GM19397 (cell line): ENCODE measurements around the gene SLC4A1AP.

Source experiments
- ATAC-seq: cut with Tn5 transposase; IDR thresholded peaks from one replicate; pipeline ENCODE4 v1.9.1; 2021; ENCODE audit warnings: mild to moderate bottlenecking, moderate library complexity; ENCODE audit not compliant: unreplicated experiment

Gene SLC4A1AP

DNA sequence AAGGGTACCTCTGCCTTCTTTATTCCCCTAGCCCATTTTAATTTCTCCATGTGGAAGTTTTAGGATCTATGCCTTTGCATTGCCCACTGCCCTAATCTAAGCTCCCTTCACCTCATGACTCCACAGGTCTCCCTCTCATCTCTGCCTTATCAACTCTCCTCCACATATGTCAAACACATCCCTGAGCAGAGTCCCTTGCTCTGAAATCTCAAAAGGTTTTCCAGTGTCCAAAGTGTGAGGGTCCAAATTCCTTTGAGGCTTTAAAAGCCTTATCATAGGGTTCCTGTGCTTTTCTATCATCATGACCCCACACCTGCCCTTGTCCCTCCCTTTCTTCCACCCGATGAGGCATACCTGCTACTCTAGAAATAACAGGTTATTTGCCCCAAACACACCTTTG is 38.6 kb downstream of the SLC4A1AP start:
- ATAC-seq: no peak

DNA sequence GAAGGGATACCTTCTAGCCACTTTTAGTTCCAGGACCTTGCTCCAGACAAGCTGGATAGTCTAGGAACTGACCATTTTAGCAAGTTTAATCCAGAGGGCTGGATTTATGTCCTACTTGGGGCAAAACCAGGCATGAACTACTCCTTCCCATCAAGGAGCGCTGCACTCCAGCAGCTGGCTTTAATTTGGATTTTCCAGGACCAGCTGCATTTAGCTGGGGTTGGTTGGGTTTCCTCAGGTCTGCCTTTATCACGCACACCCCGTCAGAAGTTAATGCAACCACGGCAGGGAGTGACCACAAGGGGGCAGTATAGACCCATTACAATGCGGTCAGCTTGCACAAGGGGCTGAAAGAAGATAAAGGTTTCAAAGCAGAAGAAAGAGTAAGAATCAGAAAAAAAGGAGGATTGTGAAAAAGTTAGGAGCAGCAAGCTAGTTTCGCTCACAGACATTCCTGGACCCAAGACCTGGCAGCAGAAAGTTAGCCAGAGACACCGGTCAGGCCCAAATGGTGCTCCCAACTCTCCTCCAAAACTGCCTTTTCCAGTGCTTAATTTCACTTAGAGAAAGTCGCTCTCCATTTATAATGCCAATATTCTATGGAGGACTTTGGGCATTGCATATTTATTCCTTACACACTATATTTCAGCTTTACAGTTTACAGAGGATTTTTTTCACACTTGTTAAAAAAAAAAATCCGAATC is 40.1 kb downstream of the SLC4A1AP start:
- ATAC-seq: no peak

DNA sequence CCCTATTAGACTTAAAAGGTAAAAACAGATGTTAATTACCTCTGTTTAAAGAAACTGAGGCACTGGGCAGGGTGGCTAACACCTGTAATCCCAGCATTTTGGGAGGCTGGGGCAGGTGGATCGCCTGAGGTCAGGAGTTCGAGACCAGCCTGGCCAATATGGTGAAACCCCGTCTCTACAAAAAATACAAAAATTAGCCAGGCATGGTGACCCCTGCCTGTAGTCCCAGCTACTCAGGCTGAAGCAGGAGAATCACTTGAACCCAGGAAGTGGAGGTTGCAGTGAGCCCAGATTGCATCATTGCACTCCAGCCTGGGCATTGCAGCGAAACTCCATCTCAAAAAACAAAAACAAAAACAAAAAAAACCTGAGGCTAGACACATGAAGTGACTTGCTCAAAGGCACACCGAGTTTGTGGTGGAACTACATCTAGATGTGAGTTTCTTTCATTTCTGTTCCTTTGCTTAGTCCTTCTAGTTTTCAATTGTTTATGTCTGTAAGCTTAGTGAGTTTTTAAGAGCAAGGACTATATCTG is 40.7 kb downstream of the SLC4A1AP start:
- no peak for ATAC-seq

DNA sequence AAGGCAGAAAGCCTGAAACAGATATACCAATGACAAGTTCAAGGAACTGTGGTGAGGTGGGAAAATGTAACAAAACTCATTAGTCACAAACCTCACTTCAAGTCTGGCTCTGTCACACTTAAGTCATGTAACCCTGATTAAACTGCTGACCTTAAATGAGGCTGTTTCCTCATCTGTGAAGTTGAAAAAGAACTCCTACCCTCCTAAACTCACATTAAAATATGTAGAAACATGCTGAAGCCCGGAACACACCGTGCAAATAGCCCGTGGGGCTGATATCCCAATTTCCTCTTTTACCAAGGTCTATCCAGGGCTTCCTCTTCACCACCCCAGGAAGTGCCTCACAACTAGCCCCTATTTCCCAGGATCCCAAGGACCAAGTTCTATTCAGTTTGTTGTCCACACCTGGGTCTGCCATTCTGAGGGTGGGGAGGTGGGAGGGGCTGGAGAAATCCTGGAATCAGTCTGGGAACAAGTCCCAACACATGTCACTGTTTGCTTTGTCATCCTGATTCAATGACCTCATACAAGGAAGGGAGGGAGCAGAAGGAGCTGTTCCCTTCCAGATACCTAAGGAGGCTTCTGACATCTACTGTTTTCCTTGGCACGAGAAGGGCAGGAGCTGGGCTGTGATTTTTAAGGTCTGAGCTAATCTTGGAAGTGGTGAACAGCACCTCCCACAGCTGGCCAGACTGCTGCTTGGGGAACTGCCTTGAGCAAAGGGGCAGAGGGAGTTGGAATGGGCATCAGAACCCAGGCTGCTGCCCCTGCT is 42.3 kb downstream of the SLC4A1AP start:
- ATAC-seq: no peak

DNA sequence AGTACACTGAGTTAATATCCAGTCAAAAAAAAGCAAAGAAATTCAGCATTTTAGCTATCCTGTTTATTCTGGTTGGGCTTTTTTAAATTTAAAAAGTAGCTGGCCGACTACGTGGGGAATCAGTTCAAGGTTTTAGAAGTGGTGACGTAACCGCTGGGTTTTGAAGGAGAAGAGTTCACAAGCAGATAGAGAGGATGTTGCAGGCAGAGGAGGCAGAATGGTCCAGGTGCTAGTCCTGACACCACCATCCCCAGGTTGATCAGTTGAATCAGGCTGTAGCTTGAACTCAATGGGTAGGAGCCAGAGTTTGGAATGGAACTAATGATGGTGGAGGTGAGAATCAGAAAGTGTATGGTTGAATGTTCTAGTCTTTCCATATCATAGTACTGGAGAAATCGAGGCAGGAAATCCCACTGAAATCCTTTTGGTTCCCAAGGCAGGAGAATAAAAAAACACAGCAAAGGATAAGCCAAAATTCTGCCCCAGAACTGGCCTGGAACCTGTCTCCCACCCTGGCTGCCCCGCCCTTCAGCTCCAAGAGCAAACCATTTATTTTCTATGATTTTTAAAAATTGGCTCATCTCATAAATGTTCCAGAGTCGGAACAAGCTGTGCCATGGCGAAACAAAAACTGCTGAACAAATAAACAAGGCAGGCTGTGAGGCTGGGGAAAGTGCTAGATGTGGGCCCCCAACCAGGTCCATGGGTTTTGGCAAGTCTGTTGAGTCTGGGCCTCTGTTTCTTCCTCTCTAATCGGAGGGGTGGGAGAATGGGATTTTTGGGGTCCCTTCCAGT is 44.0 kb downstream of the SLC4A1AP start:
- ATAC-seq: no peak

DNA sequence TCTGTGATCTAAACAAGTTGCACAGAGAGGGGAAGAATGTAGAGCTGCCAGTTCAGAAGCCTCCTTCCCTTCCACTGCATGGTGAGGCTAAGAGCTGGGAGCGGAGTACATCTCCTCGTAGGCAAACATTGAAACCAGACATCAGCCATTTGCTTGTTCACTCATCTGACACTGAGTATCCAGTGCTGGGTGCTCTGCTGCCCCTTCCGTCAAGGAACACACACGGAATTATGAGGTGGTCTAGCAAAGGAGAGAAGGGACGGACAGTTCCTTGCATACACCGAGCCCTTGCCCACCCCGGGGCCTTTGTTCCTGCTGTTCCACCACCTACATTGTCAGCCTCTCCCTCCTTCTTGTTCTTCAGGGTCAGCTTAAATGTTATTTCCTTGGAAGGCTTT is 44.6 kb downstream of the SLC4A1AP start:
- no peak for ATAC-seq

DNA sequence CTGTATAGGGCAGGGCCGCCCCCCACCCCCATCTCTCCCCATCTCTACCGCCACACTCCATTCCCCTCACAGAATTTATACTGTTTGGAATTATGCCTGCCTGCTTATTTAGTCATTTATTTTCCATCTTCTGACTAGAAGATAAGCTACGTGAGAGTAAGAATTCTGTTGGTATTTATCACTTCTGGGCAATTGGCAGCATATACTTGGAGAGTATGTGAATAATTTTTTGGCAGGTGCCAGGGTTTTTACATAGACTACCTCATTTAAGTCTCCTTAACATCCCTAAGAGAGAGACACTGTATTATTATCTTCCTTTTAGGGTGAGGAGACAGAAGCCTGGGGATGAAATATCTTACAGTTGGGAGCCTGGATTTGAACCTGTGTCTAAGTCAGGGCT is 45.0 kb downstream of the SLC4A1AP start:
- no peak for ATAC-seq

DNA sequence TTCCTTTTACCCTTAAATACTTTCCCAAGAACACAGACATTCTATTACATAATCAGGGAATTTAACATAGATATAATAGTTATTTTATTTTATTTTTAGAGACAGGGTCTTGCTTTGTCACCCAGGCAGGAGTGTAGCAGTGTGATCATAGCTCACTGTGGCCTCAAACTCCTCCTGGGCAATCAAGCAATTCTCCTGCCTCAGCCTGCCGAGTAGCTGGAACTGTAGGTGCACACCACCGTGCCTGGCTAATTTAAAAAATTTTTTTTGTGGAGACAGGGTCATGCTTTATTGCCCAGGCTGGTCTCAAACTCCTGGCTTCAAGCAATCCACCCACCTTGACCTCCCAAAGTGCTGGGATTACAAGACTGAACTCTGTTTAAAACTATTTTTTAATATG is 45.6 kb downstream of the SLC4A1AP start:
- ATAC-seq: no peak

DNA sequence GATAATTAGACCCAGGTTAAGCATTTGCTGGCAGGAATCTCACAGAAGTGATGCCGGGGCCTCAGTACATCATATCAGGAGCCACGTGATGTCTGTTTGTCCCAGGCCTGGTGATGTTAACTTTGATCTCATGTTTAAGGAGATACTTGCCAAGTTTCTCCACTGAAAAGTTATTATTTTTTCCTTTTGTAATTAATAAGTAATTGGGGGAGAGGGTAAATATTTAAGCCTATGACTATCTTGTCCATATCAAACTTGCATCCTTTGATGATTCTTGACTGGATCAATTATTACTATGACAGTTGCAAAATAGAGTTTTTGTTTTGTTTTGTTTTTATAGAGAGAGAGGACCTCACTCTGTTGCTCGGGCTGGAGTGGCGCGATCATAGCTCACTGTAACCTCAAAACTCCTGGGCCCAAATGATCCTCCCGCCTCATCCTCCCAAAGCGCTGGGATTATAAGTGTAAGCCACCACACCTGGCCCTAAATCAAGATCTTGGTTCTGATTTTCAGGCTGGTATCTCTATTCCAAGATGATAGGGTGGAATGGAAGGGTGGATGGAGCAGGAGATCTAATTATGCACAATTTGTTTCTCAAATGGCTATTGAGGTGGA is 46.4 kb downstream of the SLC4A1AP start:
- ATAC-seq: no peak

DNA sequence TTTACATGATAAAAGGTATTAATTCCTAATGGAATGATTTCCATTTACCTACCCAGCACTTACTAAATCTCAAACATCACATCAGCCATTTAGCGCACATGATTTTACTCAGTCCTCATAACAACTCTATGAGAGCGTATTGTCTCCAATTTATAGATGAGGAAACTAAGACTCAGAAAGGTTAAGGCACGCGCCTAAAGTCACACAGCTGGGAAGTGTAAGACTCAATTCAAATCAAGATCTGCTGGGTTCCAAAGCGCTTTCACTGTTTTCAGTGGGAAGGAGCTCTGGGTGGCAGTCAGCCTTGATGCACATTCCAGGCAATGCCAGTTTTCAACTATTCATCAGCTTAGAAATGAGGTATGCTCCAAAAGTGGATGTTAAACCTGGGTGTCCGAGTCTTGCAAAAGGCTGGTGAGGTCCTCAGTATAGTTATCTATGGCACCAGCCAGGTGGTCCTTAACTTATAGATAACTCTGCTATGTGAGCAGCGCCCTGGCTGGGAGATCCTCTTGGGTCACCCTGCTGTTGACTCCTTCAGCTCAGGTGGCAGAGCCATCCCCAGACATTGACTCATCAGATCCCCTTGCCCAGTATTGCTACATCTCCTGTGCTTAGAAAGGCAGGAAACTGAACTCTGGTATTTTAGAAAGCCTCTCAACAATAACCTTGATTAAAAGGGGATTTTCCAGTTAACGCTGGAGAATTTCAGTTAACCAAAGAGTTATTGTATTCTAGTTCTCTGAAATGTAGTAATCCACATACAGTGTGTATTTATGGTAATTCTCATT is 47.1 kb downstream of the SLC4A1AP start:
- ATAC-seq: no peak

DNA sequence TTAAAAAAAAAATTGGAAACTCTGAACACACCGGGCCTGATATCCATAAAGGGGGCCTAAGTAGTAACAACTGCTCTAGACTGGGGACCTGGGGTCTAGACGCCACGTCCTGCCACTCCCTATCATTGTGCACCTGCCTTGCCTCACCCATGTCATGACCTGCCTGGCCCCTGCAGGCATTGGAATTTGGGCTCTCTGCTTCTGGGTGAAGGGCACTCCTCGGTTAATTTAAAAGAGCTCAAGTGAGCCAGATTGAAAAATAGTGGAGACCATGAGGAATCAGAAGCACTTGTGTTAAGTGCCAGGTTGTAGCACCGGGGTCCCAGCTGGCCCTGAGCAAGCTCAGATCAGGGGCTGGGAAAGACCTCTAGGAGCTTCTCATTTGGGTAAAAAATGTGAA is 48.1 kb downstream of the SLC4A1AP start:
- no peak for ATAC-seq

DNA sequence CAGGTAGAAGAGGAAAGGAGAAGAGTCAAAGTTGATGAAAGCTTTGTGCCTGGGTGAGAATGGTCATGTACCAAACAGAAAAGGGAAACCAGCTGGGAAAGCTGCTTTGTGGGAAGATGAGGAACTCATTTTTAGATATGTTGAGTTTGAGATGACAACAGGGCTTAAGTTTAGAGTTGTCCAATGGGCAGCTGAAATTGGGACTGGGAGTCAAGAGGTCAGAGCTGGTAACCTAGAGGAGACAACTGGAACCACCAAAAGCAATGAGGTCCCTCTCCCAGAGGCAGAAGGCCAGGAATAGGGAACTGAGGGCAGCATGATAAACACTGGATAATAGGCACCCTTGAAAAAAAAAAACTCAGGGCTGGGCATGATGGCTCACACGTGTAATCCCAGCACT is 48.8 kb downstream of the SLC4A1AP start:
- no peak for ATAC-seq

DNA sequence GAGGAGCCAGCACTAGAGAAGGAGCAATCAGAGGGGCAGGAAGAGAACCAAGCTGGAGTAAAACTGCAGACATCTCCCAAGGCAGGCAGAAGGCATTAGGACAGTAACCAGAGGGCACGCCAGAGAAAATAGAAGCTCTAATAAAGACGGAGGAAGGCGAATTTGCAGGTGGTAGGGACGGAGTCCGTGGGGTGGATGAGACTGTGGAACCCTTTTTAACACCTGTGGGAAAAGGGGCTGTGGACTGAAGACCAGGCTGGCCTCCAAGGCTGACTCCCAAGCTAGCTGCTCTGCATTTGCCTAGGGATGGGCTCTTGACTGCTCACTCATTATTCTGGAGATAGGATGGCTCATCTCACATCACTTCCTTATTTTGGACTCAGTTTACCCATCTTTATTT is 49.5 kb downstream of the SLC4A1AP start:
- no peak for ATAC-seq

DNA sequence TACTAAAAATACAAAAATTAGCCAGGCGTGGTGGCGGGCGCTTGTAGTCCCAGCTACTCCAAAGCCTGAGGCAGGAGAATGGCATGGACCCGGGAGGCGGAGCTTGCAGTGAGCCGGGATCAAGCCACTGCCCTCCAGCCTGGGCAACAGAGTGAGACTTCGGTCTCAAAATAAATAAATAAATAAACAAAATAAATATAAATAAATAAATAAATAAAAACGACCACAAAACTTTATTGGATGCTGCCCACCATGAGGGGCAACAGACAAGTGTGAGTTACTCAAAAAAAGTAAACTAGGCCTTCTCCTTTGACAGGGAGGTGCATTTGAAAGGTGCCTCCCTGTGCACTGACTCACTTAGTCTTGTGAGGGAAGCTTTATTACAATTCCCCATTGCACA is 50.4 kb downstream of the SLC4A1AP start:
- ATAC-seq: no peak

DNA sequence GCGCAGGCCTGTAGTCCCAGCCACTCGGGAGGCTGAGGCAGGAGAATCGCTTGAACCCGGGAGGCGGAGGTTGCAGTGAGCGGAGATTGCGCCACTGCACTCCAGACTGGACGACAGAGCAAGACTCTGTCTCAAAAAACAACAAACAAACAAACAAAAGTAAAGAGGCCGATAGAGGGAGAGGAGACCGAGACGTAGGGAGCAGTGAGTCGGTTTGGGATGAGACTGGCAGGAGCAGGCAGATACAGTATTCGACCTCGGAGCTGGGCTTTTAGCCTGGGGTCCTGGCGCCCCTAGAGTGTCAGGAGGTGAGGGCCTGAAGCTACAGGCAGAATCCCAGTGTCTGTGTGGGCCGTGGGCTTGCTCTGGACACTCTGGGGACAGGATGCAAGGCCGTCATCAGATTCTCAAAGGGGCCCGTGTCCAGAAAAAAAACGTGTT is 51.2 kb downstream of the SLC4A1AP start:
- ATAC-seq: no peak

DNA sequence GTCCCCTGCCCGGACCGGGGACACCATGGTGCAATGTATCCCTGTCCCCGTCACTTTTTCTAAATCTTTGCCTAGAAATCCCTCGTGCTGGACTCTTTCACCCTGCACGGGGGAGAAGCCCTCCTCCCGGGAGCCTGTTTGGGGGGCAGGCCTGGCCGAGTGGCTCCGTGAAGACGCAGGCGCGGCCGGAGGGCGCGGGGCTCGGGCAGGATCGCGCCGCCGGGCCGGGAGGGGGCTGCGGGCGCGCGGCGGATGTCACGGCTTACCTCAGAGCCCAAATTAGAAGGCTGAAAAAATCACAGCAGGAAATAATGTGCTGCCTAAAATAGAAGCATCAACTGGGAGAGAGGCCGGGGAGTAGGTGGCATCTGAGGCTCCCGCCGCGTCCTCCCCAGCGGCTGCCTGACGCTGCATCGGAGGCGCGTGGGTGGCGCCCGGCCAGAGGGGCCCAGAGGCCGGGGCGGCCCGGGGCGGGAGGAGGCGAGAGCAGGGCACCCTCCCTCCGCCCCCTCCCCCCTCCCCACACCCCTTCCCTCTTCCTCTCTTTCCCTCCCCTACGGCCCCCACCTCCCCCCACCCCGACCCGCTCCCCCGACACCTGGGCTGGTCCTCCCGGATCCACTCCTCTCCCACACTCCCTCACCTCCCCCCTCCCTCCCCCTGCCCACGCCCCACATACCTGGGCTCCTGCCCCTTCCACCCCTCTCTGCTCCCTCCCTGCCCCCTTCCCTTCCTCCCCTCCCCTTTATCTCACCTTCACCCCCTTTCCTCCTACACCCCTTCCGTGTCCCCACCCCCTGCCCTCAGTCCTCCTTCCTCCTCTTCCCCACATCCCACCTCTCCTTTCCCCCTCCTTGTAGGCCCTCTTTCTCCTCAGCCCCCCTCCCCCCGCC is 51.9 kb downstream of the SLC4A1AP start:
- ATAC-seq: no peak

DNA sequence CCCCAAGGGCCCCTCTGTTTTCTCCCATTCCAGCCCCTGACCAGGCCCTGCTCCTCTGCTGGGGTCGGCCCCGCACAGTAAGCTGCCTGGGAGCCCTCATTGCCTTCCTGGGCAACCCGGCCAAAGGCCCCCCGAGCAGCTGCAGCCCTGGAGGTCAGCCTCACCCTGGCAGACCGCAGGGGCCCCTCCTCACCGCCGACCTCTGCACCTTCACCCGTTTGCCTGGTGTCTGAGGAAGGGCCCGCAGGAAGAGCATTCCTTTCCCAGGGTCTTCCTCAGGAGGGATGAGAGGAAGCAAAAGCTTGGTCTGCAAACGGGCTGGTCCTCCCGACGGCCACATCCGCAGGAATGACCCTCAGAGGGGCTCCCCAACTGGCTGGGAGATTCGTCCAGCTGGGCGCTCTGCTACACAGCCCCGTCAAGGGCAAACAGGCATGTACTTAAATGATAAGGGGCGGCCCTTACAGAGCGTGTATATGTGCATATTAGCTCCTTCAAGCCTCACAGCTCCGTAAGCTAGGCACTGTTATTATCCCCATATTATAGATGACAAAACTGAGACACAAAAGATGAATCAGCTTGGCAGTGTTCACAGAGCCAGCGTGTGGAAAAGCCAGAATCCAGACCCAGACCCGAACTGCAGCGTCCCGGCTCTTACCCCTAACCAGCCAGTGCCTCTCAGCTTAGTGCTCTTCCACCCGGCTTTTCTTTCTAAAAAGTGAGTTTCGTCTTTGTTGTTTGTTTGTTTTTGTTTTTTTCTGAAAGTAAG is 52.8 kb downstream of the SLC4A1AP start:
- ATAC-seq: no peak

DNA sequence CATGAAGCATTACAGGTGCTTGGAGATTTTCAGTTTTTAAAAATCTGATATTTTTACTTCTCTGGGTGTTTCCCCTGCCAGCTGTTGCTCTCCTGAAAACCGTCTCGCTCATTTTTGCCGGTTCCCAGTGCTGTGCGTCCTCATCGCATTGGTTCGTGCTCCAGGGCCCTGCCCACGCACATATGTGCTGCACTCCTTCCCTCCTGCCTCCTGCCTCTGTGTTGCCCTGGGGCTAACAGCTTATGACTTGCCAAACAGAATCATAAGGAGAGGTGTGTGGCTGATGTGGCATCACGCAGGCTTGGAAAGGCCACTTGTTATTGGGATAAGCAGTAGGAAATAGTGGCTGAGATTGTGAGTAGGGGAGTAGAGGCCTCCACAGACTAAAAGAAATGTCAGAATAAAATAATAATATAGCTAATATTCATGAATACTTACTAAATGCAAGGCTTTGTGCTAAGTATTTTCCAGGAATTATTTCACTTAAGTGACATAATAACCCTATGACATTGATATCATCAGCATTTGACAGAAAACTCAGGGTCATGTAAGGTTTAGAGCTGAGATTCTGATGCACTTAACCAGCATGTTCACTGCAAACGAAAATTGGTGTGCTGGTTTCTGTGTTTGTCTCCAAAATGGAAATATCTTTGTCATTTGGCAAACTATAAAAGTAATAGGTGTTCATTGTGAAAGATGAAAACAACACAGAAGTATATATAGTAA is 53.5 kb downstream of the SLC4A1AP start:
- ATAC-seq: no peak
